ENCODE data around the gene TMEM164.

The TMEM164 gene

GRCh38 chrX:110003167-110004156 lies 548 bp downstream of the TMEM164 start:
- DNase-seq (ENCODE audit: low read depth) = no peak

GRCh38 chrX:110004215-110004614 lies 1.3 kb downstream of the TMEM164 start:
- DNase-seq (ENCODE audit: low read depth) = no peak

- DNase-seq (ENCODE audit: low read depth) = no peak
Observed at GRCh38 chrX:110004731-110005369, 1.9 kb downstream of the TMEM164 start.

GRCh38 chrX:110006161-110006560 lies 3.2 kb downstream of the TMEM164 start:
- no peak for DNase-seq (ENCODE audit: low read depth)

GRCh38 chrX:110006821-110007375 lies 4.0 kb downstream of the TMEM164 start:
- no peak for DNase-seq (ENCODE audit: low read depth)

GRCh38 chrX:110008011-110008635 lies 5.2 kb downstream of the TMEM164 start:
- DNase-seq (ENCODE audit: low read depth) = no peak

- DNase-seq (ENCODE audit: low read depth) = no peak
Observed at GRCh38 chrX:110012818-110013485, 10.0 kb downstream of the TMEM164 start.

- DNase-seq (ENCODE audit: low read depth) = no peak
Observed at GRCh38 chrX:110013968-110014367, 11.1 kb downstream of the TMEM164 start.

- DNase-seq (ENCODE audit: low read depth) = no peak
Observed at GRCh38 chrX:110015032-110015431, 12.1 kb downstream of the TMEM164 start.

GRCh38 chrX:110015915-110016314 lies 13.0 kb downstream of the TMEM164 start:
- DNase-seq (ENCODE audit: low read depth) = no peak

- DNase-seq (ENCODE audit: low read depth) = no peak
Observed at GRCh38 chrX:110020536-110020935, 17.6 kb downstream of the TMEM164 start.

- no peak for DNase-seq (ENCODE audit: low read depth)
Observed at GRCh38 chrX:110021258-110022022, 18.5 kb downstream of the TMEM164 start.

GRCh38 chrX:110022599-110023448 lies 19.9 kb downstream of the TMEM164 start:
- no peak for DNase-seq (ENCODE audit: low read depth)

GRCh38 chrX:110025395-110025794 lies 22.5 kb downstream of the TMEM164 start:
- DNase-seq (ENCODE audit: low read depth) = no peak

GRCh38 chrX:110026099-110026844 lies 23.4 kb downstream of the TMEM164 start:
- DNase-seq (ENCODE audit: low read depth) = no peak

GRCh38 chrX:110032534-110033147 lies 29.7 kb downstream of the TMEM164 start:
- no peak for DNase-seq (ENCODE audit: low read depth)

- no peak for DNase-seq (ENCODE audit: low read depth)
Observed at GRCh38 chrX:110034036-110034435, 31.1 kb downstream of the TMEM164 start.

- DNase-seq (ENCODE audit: low read depth) = no peak
Observed at GRCh38 chrX:110036162-110037033, 33.5 kb downstream of the TMEM164 start.

Measured in activated T-cell treated with anti-CD3 and anti-CD28 coated beads for 1 hour (primary cell).